Stomach (tissue), 9 donors: Measurements from ENCODE around the gene ASAH2B. TPM values are rescaled to one million over a fixed set of nuclear protein-coding genes. Genes with fewer than 3 reads are reported as not detected.

Source experiments
- DNase-seq, 2 donors: peaks; one replicate each; pipeline versions ENCODE4 v3.0.0 to v3.0.0-alpha.2; 2013 to 2019
- H3K27ac ChIP-seq, 5 donors: fragments of 200-600 bp in 4 of 5; sonication (generic) in 4 of 5; one replicate each; pipeline ENCODE4 v1.5.1; 2013 to 2019; ENCODE audit warnings: mild to moderate bottlenecking in 1 of 5, moderate library complexity in 1 of 5
- H3K27me3 ChIP-seq, 3 donors: fragments of 200-600 bp; sonication (generic); one replicate each; pipeline ENCODE4 v1.5.1; 2017 to 2019; ENCODE audit warnings: mixed run types in 1 of 3
- H3K36me3 ChIP-seq, 4 donors: fragments of 200-600 bp; sonication (generic); 1 replicate in 3 of 4; 2 replicates in 1 of 4; pipeline ENCODE4 v1.5.1; 2016 to 2019
- H3K4me1 ChIP-seq, 4 donors: fragments of 200-600 bp; sonication (generic); one replicate each; pipeline ENCODE4 v1.5.1; 2016 to 2019
- H3K4me3 ChIP-seq, 4 donors: fragments of 200-600 bp; sonication (generic) in 3 of 4; one replicate each; pipeline ENCODE4 v1.5.1; 2016 to 2019; ENCODE audit warnings: mild to moderate bottlenecking in 1 of 4
- H3K9me3 ChIP-seq, 4 donors: fragments of 200-600 bp; sonication (generic); one replicate each; pipeline ENCODE4 v1.5.1; 2016 to 2019
- EP300 ChIP-seq: sonication (generic); formaldehyde crosslinking; IDR thresholded peaks from one replicate; pipeline ENCODE4 v1.6.1; 2017; ENCODE audit warnings: antibody characterized with exemption
- POLR2A ChIP-seq, 4 donors: fragments of 450-650 bp; IDR thresholded peaks; one replicate each; pipeline ENCODE4 v1.6.1; 2016; ENCODE audit warnings: antibody characterized with exemption in 4 of 4, control low read depth in 2 of 4, mild to moderate bottlenecking in 1 of 4, moderate library complexity in 1 of 4
- POLR2AphosphoS5 ChIP-seq, 3 donors: sonication (generic); formaldehyde crosslinking; IDR thresholded peaks; one replicate each; pipeline ENCODE4 v1.6.1; 2016; ENCODE audit warnings: antibody characterized with exemption in 3 of 3
- WGBS, 5 donors: extraction: QIAGEN DNeasy Blood & Tissue Kit in 3 of 5; methylation state at CpG; one replicate each; pipeline versions ENCODE4 v1.1.5 to v1.1.7; 2013 to 2018; 5-methylcytosine and 5-hydroxymethylcytosine counted together
- intact Hi-C: fragments of 100-400 bp; cut with DNase I; formaldehyde crosslinking; loops from one replicate; pipeline ENCODE4 v1.15.1; 2023; ENCODE audit warnings: low total_unique reads
- polyA plus RNA-seq, 3 donors: library from polyadenylated mRNA; stranded (reverse); fragments of 200-250 nt; gene quantifications; one replicate each; pipeline ENCODE4 v1.2.3, GENCODE V29; 2013
- total RNA-seq, 5 donors: library from RNA; depleted of rRNA; stranded (reverse); fragments of >200 nt; gene quantifications; one replicate each; pipeline versions ENCODE4 v1.1.0 to v1.2.3, GENCODE V29; 2014 to 2016
- TF ChIP-seq, protein P1 (sequence below), 7 experiments: fragments of 450-650 bp in 4 of 7; fragments of 200-600 bp in 3 of 7; sonication (generic) in 3 of 7; IDR thresholded peaks; one replicate each; pipeline ENCODE4 v1.5.1; 2016 to 2019; ENCODE audit warnings: antibody characterized with exemption in 7 of 7, control low read depth in 2 of 7, mild to moderate bottlenecking in 1 of 7
- donor health status: healthy with polysubstance abuse.
- donor health status: Bipolar disorder and iron deficiency.
- donor health status: healthy.

The ASAH2B gene
- total and polyA plus RNA-seq, 8 donors = 0.29 to 8.1 (median 2.9) TPM; not detected in 2

DNA sequence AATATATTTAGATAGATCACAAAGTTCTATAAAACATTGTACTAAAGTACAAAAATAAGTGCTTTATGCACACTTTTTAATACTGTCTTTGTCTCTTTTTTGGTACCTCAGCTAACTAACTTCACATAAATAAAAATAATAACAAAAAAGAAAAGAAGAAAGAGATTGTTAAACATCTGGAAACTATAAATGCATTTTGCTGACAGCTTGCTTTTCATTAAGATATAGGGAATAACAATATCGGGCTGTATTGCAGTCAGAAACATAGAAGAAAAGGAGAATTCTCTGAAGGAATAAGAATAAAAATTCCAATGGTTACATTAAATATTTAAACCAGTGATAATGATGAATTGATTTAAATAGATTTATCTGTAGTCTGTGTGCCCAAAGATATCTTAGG lies 59.9 kb downstream of the ASAH2B start:
- Histone ChIP-seq H3K27ac (no peak overlapping the region), H3K27me3 (no peaks in the 10 kb centered on the region), H3K9me3 (no peaks in the 10 kb centered on the region), H3K4me1 (no peaks in the 10 kb centered on the region), H3K36me3 (no peaks in the 10 kb centered on the region), H3K4me3 (no peak overlapping the region)
- intact Hi-C loops = no loop called here
- 80 to 91% (median 86%) methylated on average over 1 of the region's 1 CpG for WGBS, 5 donors
- DNase-seq = no peak
- TF ChIP-seq EP300 (no peak), POLR2AphosphoS5 (IDR thresholded peaks at IDR 0.05) (no peak), POLR2A (IDR thresholded peaks at IDR 0.05) (no peak)
- TF ChIP-seq, protein P1, sequence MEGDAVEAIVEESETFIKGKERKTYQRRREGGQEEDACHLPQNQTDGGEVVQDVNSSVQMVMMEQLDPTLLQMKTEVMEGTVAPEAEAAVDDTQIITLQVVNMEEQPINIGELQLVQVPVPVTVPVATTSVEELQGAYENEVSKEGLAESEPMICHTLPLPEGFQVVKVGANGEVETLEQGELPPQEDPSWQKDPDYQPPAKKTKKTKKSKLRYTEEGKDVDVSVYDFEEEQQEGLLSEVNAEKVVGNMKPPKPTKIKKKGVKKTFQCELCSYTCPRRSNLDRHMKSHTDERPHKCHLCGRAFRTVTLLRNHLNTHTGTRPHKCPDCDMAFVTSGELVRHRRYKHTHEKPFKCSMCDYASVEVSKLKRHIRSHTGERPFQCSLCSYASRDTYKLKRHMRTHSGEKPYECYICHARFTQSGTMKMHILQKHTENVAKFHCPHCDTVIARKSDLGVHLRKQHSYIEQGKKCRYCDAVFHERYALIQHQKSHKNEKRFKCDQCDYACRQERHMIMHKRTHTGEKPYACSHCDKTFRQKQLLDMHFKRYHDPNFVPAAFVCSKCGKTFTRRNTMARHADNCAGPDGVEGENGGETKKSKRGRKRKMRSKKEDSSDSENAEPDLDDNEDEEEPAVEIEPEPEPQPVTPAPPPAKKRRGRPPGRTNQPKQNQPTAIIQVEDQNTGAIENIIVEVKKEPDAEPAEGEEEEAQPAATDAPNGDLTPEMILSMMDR (IDR thresholded peaks at IDR 0.05) = no peak

DNA sequence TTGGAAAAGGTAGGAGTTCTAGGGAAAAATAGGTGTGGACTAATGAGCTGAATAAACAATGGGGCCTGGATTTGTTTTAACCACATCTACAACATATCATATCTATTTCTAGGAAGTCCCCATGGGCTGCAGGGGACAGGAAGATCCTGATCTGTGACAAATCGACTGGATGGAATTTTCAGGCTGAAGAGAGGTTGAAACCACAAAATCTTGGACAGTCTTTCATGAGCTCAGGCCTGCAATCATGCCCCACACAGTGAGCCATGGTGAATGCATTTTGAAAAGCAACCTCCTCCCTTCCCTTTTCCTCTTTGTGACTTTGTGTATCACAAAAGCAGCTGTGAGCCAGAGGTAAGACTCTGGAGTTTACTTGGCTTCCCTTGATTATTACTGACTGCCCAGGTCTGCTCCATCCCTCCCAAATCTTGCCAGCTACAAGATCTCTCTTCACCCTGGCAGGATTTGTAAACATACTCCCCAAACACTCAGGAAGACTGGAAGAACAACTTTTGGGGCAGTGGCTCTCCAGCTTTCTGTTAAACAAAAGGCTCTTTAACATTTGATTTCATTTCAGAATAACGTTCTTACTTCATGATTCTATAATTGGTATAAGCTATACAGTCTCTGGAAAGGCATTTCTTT lies 66.4 kb downstream of the ASAH2B start:
- WGBS, 5 donors = 9 to 31% (median 24%) methylated on average over 2 of the region's 2 CpGs
- H3K27me3 ChIP-seq = no peaks in the 10 kb centered on the region
- H3K27ac ChIP-seq = no peak overlapping the region
- H3K36me3 ChIP-seq = no peaks in the 10 kb centered on the region
- no peaks in the 10 kb centered on the region for H3K4me1 ChIP-seq
- H3K9me3 ChIP-seq = no peaks in the 10 kb centered on the region
- TF ChIP-seq EP300 (no peak), POLR2AphosphoS5 (IDR thresholded peaks at IDR 0.05) (no peak), POLR2A (IDR thresholded peaks at IDR 0.05) (no peak)
- TF ChIP-seq, protein P1 (IDR thresholded peaks at IDR 0.05) = no peak
- no peak for DNase-seq
- no peak overlapping the region for H3K4me3 ChIP-seq
- intact Hi-C loops = no loop called here

- 6 to 18% (median 10%) methylated on average over 1 of the region's 1 CpG for WGBS, 5 donors
Observed at GRCh38 chr10:50807851-50808776, 68.4 kb downstream of the ASAH2B start.

More at GRCh38 chr10:50807851-50808776, 68.4 kb downstream of the ASAH2B start:
- intact Hi-C loops = no loop called here
- peak in 1 of 2 donors; percentile 56 for DNase-seq
- TF ChIP-seq EP300 (no peak), POLR2AphosphoS5 (IDR thresholded peaks at IDR 0.05) (no peak), POLR2A (IDR thresholded peaks at IDR 0.05) (no peak)
- TF ChIP-seq, protein P1 (IDR thresholded peaks at IDR 0.05) = no peak
- Histone ChIP-seq H3K9me3 (no peaks in the 10 kb centered on the region), H3K27ac (no peak overlapping the region), H3K4me3 (no peak overlapping the region), H3K36me3 (no peaks in the 10 kb centered on the region), H3K4me1 (no peaks in the 10 kb centered on the region), H3K27me3 (no peaks in the 10 kb centered on the region)

Other genes starting within 250 kb of the ASAH2B start
- 100 to 1,000 TPM in 2 of 5 donors, 10 to 100 TPM in 3; 24.6 to 229 (median 75.5) TPM for gene SGMS1, start 116.0 kb upstream of the ASAH2B start, total RNA-seq
- gene SGMS1, start 116.0 kb upstream of the ASAH2B start, polyA plus RNA-seq = 1 to 10 TPM; 6.2 to 7.8 (median 7.0) TPM
- 10 to 100 TPM in 1 of 5 donors, 1 to 10 TPM in 1, under 1 TPM in 1, not detected in 2; 0.43 to 29.5 (median 1.3) TPM for gene A1CF, start 145.7 kb downstream of the ASAH2B start, total RNA-seq
- under 1 TPM; 0.05 to 0.46 (median 0.31) TPM for gene A1CF, start 145.7 kb downstream of the ASAH2B start, polyA plus RNA-seq